Measurements from ENCODE around the gene FUT1. TPM values are rescaled to one million over a fixed set of nuclear protein-coding genes. Genes with fewer than 3 reads are reported as not detected.

FUT1 gene
- total and polyA plus RNA-seq, 2 of the 8 experiments (the other 6 are each of a cell fraction or from before 2014, with no cell fraction given), result 7.4 to 12.9 TPM

DNA sequence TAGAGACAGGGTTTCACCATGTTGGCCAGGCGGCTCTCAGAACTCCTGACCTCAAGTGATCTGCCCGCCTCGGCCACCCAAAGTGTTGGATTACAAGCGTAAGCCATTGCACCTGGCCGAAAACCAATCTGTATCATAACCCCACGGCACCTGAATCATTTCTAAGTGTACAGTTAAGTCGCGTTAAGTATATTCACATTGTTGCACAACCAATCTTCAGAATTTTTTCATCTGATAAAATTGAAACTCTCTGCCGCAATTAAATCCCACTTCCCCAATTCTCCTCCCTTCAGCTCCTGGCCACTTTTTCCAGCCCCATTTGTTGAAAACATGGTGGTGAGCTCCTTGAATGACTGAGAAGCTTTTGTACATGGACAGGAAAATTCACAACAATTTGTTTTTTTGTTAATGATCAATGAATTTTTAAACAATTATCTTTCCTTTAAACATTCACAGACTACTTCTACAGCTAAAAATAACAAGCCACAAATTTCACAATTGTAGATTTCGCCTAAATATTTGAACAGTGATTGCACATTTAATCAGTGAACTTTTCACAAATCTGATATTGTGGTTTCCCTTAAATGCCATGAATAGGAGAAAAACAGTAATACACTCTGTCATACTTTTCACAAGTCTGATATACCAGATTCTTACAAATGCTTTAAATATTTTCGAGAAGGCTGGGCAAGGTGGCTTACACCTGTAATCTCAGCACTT lies 16.7 kb upstream of the FUT1 start:
- Histone ChIP-seq H4K5ac (ENCODE audit: insufficient read length, low read depth, low read length) (no peak overlapping the region), H3K79me1 (ENCODE audit: low read depth, low read length) (no peaks in the 10 kb centered on the region), H3K4ac (replicated peaks; ENCODE audit: insufficient read length, low read depth, low read length) (no peak overlapping the region), H3K56ac (replicated peaks; ENCODE audit: insufficient read length, low read depth, low read length) (no peak overlapping the region), H3K4me3 (ENCODE audit: extremely low read depth in 1 of 4, insufficient read depth in 2 of 4, low read depth in 3 of 4, low read length in 4 of 4) (no peak overlapping the region), H2BK120ac (replicated peaks; ENCODE audit: low read depth, low read length) (no peak overlapping the region), H4K8ac (ENCODE audit: extremely low read depth, insufficient read depth, low read length) (no peak overlapping the region; the same call in 1 of the 2 replicates), H2BK20ac (ENCODE audit: low read length) (no peak overlapping the region), H2BK5ac (ENCODE audit: low read depth, low read length) (no peak overlapping the region), H3K27me3 (replicated peaks in 1 of 4; ENCODE audit: control insufficient read depth in 3 of 4, extremely low read depth in 1 of 4, insufficient read depth in 3 of 4, low read length in 3 of 4) (no peaks in the 10 kb centered on the region), H3K79me2 (ENCODE audit: control insufficient read depth in 1 of 2, insufficient read depth in 2 of 2, low read length in 2 of 2) (no peaks in the 10 kb centered on the region), H4K91ac (replicated peaks; ENCODE audit: insufficient read length, low read length) (no peak overlapping the region), H2AFZ (ENCODE audit: low read length) (no peak overlapping the region), H2BK15ac (ENCODE audit: low read length) (no peak overlapping the region), H3K9ac (replicated peaks in 1 of 4; ENCODE audit: extremely low read depth in 1 of 4, low read depth in 3 of 4, low read length in 3 of 4) (no peak overlapping the region), H2BK12ac (ENCODE audit: low read depth, low read length) (no peak overlapping the region), H3K23me2 (ENCODE audit: low read depth, low read length) (no peaks in the 10 kb centered on the region), H3K9me3 (ENCODE audit: insufficient read depth in 2 of 2, low read depth in 1 of 2, low read length in 1 of 2) (no peaks in the 10 kb centered on the region), H3K14ac (ENCODE audit: insufficient read length) (no peak overlapping the region), H2AK5ac (ENCODE audit: low read depth, low read length) (no peak overlapping the region), H3K36me3 (ENCODE audit: control insufficient read depth in 2 of 4, insufficient read depth in 4 of 4, low read length in 3 of 4) (no peaks in the 10 kb centered on the region), H3K27ac (ENCODE audit: low read depth, low read length) (no peak overlapping the region), H4K20me1 (replicated peaks in 1 of 2; ENCODE audit: control insufficient read depth in 1 of 2, insufficient read depth in 2 of 2, low read length in 2 of 2) (no peaks in the 10 kb centered on the region), H3K4me2 (ENCODE audit: insufficient read depth in 1 of 2, low read depth in 2 of 2, low read length in 2 of 2) (no peak overlapping the region), H3K18ac (ENCODE audit: extremely low read depth, low read length) (no peak overlapping the region), H3K4me1 (replicated peaks in 1 of 4; ENCODE audit: control insufficient read depth in 3 of 4, insufficient read depth in 4 of 4, low read length in 3 of 4) (no peaks in the 10 kb centered on the region), H3K23ac (ENCODE audit: insufficient read length) (no peak overlapping the region)
- ChIA-PET CTCF (ENCODE audit: partially characterized antibody) (interaction anchor here (0.6 to 2.2 kb wide), 8 partner anchors 11 to 167 kb away, joined by 3 to 8 read pairs (median 4); no protein-coding TSS in a partner anchor), POLR2A (ENCODE audit: partially characterized antibody) (interaction anchor here (0.7 to 5.0 kb wide), 7 partner anchors 10 to 123 kb away, joined by 3 to 39 read pairs (median 6); partner anchors contain the start of genes CA11 and FUT2)
- DNase-seq (ENCODE audit: low read depth in 1 of 2, low spot score in 2 of 2) (no peak), FAIRE-seq (no peak)
- WGBS, 2 experiments (ENCODE audit: extremely low coverage in 1 of 2, insufficient coverage in 1 of 2, insufficient read length in 1 of 2, insufficient replicate concordance in 2 of 2, low coverage in 1 of 2, low lambda C conversion rate in 2 of 2, missing lambda C conversion rate in 1 of 2), result 89% methylated on average over 11 of the region's 11 CpGs; no CpG with 5 or more reads in 1 of the 2 experiments
- TF ChIP-seq E2F6 (IDR thresholded peaks at IDR 0.05) (no peak), RXRA (IDR thresholded peaks at IDR 0.05; ENCODE audit: insufficient read depth, low read depth, low read length) (no peak), KDM1A (IDR thresholded peaks at IDR 0.05; ENCODE audit: borderline replicate concordance, low read length) (no peak), CHD2 (IDR thresholded peaks at IDR 0.05; ENCODE audit: low read length) (no peak), TEAD4 (IDR thresholded peaks at IDR 0.05; ENCODE audit: low read depth, low read length) (no peak), ASH2L (IDR thresholded peaks at IDR 0.05; ENCODE audit: low read length) (no peak), SRF (IDR thresholded peaks at IDR 0.05; ENCODE audit: low read depth, low read length) (no peak), HDAC2 (IDR thresholded peaks at IDR 0.05; ENCODE audit: borderline replicate concordance in 1 of 2, low read depth in 2 of 2, low read length in 2 of 2) (no peak), JUND (IDR thresholded peaks at IDR 0.05; ENCODE audit: low read length) (no peak), KDM5A (IDR thresholded peaks at IDR 0.05; ENCODE audit: low read length) (no peak), SIN3A (conservative IDR thresholded peaks at IDR 0.05 in 1 of 2, IDR thresholded peaks at IDR 0.05 in 1 of 2; ENCODE audit: low read depth in 1 of 2, low read length in 2 of 2) (no peak), RFX5 (IDR thresholded peaks at IDR 0.05; ENCODE audit: borderline replicate concordance, low read depth, low read length) (no peak), POLR2A (IDR thresholded peaks at IDR 0.05; ENCODE audit: control extremely low read depth in 1 of 2, low read depth in 2 of 2, low read length in 2 of 2) (no peak)

Data from H1 (cell line).